HL-60 (cell line): ENCODE measurements around the gene MAPK8IP2.

Experiments used
- POLR2AphosphoS5 ChIP-seq: IDR thresholded peaks from 2 replicates; pipeline ENCODE4 v1.6.1; 2012; ENCODE audit warnings: low read depth
- TF ChIP-seq, protein P1 (sequence below): IDR thresholded peaks from one replicate; pipeline ENCODE4 v1.5.1; 2011; ENCODE audit warnings: low read length, control low read depth, inconsistent platforms; ENCODE audit not compliant: insufficient read depth

DNA sequence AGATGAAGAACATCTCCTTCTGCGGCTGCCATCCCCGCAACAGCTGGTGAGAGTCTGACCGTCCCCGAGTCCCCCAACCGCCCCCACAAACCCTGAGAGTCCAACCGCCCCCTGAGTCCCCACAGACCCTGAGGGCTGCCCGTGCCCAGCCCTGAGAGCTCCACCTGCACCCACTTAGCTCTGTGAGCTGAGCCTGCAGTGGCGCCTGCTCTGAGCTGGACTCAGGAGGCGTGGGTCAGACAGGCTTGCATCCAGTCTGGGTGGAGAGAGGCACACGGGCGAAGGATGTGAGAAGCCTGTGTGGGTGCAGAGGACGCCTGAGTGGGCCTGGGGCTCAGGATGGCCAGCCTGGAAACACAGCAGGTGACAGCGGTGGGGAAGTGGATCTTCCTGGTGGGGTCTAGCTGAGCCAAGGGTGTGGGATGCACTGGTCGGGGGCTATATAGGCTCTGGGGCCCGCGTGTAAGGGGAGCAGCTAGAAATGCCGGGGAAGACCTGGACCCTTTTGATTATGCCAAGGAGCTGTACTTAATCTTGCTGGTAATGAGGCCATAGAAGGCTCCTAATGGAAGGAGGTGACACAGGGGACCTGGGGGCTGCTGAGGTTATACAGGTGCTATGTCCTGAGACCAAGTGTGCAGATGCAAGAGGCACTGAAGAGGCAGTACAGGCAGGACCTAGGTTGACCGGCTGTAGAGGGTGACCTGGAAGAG, 6.5 kb downstream of the MAPK8IP2 start:
- TF ChIP-seq, protein P1, sequence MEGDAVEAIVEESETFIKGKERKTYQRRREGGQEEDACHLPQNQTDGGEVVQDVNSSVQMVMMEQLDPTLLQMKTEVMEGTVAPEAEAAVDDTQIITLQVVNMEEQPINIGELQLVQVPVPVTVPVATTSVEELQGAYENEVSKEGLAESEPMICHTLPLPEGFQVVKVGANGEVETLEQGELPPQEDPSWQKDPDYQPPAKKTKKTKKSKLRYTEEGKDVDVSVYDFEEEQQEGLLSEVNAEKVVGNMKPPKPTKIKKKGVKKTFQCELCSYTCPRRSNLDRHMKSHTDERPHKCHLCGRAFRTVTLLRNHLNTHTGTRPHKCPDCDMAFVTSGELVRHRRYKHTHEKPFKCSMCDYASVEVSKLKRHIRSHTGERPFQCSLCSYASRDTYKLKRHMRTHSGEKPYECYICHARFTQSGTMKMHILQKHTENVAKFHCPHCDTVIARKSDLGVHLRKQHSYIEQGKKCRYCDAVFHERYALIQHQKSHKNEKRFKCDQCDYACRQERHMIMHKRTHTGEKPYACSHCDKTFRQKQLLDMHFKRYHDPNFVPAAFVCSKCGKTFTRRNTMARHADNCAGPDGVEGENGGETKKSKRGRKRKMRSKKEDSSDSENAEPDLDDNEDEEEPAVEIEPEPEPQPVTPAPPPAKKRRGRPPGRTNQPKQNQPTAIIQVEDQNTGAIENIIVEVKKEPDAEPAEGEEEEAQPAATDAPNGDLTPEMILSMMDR = no peak
- no peak for TF ChIP-seq POLR2AphosphoS5
